ENCODE measurements around the gene SLC22A12.

The SLC22A12 gene

GRCh38 chr11:64632654-64633053, 41.6 kb downstream of the SLC22A12 start:
- H3K36me3 ChIP-seq (ENCODE audit: control insufficient read depth in 1 of 2, insufficient read depth in 2 of 2, low read depth in 1 of 2, low read length in 2 of 2), result peaks cover 0 to 4% of the 10 kb centered on the region in 2 experiments
- 87% methylated on average over 10 of the region's 10 CpGs for WGBS
- H2AFZ ChIP-seq (ENCODE audit: low read depth, low read length), result no peak overlapping the region
- H2BK12ac ChIP-seq (ENCODE audit: low read length in 2 of 2), result no peak overlapping the region
- H3K27me3 ChIP-seq (ENCODE audit: control insufficient read depth in 1 of 2, insufficient read depth in 1 of 2, low read length in 2 of 2), result peaks cover 40 to 90% of the 10 kb centered on the region in 2 experiments
- no peak overlapping the region for H3K27ac ChIP-seq (ENCODE audit: low read length, poor library complexity, severe bottlenecking)
- no peak overlapping the region for H3K4ac ChIP-seq (ENCODE audit: low read depth in 1 of 2, low read length in 2 of 2)
- H3K9me3 ChIP-seq (ENCODE audit: control insufficient read depth, low read length), result no peaks in the 10 kb centered on the region
- H2BK15ac ChIP-seq (ENCODE audit: low read depth, poor library complexity, severe bottlenecking), result no peak overlapping the region
- H3K9ac ChIP-seq (ENCODE audit: low read length), result no peak overlapping the region
- no peak overlapping the region for H3K4me2 ChIP-seq (ENCODE audit: low read length, poor library complexity, severe bottlenecking)
- no peak overlapping the region for H2BK5ac ChIP-seq (ENCODE audit: low read depth, low read length, poor library complexity, severe bottlenecking)
- no peak overlapping the region for H3K23ac ChIP-seq (ENCODE audit: low read length in 2 of 2)
- no peak for DNase-seq
- no peaks in the 10 kb centered on the region for H3K79me1 ChIP-seq (replicated peaks; ENCODE audit: low read length, poor library complexity, severe bottlenecking)
- H4K91ac ChIP-seq (ENCODE audit: low read length), result no peak overlapping the region
- H4K8ac ChIP-seq (ENCODE audit: low read length), result no peak overlapping the region
- no peak overlapping the region for H3K4me3 ChIP-seq (ENCODE audit: insufficient read depth in 1 of 2, low read depth in 1 of 2, low read length in 2 of 2)
- H3K4me1 ChIP-seq (ENCODE audit: control insufficient read depth, insufficient read depth, low read depth, low read length), result peaks cover under 1% of the 10 kb centered on the region
- no peak overlapping the region for H2BK120ac ChIP-seq (ENCODE audit: low read depth, low read length)
- no peak overlapping the region for H3K18ac ChIP-seq (ENCODE audit: low read depth in 1 of 2, low read length in 2 of 2)
- no peak overlapping the region for H3K14ac ChIP-seq (ENCODE audit: low read length in 2 of 2)
- H2AK5ac ChIP-seq (ENCODE audit: low read length, severe bottlenecking), result no peak overlapping the region

- Histone ChIP-seq H2BK15ac (ENCODE audit: low read depth, poor library complexity, severe bottlenecking) (no peak overlapping the region), H3K23ac (ENCODE audit: low read length in 2 of 2) (no peak overlapping the region), H3K4me2 (ENCODE audit: low read length, poor library complexity, severe bottlenecking) (no peak overlapping the region), H3K4me3 (ENCODE audit: insufficient read depth in 1 of 2, low read depth in 1 of 2, low read length in 2 of 2) (no peak overlapping the region), H3K27ac (ENCODE audit: low read length, poor library complexity, severe bottlenecking) (no peak overlapping the region), H2BK12ac (ENCODE audit: low read length in 2 of 2) (no peak overlapping the region), H4K91ac (ENCODE audit: low read length) (no peak overlapping the region), H2AFZ (ENCODE audit: low read depth, low read length) (no peak overlapping the region), H2BK120ac (ENCODE audit: low read depth, low read length) (no peak overlapping the region), H3K9me3 (ENCODE audit: control insufficient read depth, low read length) (no peaks in the 10 kb centered on the region), H2AK5ac (ENCODE audit: low read length, severe bottlenecking) (no peak overlapping the region), H2BK5ac (ENCODE audit: low read depth, low read length, poor library complexity, severe bottlenecking) (no peak overlapping the region), H3K9ac (ENCODE audit: low read length) (no peak overlapping the region), H3K79me1 (replicated peaks; ENCODE audit: low read length, poor library complexity, severe bottlenecking) (no peaks in the 10 kb centered on the region), H3K36me3 (ENCODE audit: control insufficient read depth in 1 of 2, insufficient read depth in 2 of 2, low read depth in 1 of 2, low read length in 2 of 2) (peaks cover 0 to 4% of the 10 kb centered on the region in 2 experiments), H4K8ac (ENCODE audit: low read length) (no peak overlapping the region), H3K4ac (ENCODE audit: low read depth in 1 of 2, low read length in 2 of 2) (no peak overlapping the region), H3K4me1 (ENCODE audit: control insufficient read depth, insufficient read depth, low read depth, low read length) (peaks cover 7% of the 10 kb centered on the region), H3K14ac (ENCODE audit: low read length in 2 of 2) (peak overlapping the region in 1 of 2 experiments; percentile 29), H3K18ac (ENCODE audit: low read depth in 1 of 2, low read length in 2 of 2) (no peak overlapping the region), H3K27me3 (ENCODE audit: control insufficient read depth in 1 of 2, insufficient read depth in 1 of 2, low read length in 2 of 2) (peaks cover 50 to 94% of the 10 kb centered on the region in 2 experiments)
- 71% methylated on average over 6 of the region's 7 CpGs for WGBS
- DNase-seq, result no peak
Observed at GRCh38 chr11:64633555-64634159, 42.6 kb downstream of the SLC22A12 start.

DNA sequence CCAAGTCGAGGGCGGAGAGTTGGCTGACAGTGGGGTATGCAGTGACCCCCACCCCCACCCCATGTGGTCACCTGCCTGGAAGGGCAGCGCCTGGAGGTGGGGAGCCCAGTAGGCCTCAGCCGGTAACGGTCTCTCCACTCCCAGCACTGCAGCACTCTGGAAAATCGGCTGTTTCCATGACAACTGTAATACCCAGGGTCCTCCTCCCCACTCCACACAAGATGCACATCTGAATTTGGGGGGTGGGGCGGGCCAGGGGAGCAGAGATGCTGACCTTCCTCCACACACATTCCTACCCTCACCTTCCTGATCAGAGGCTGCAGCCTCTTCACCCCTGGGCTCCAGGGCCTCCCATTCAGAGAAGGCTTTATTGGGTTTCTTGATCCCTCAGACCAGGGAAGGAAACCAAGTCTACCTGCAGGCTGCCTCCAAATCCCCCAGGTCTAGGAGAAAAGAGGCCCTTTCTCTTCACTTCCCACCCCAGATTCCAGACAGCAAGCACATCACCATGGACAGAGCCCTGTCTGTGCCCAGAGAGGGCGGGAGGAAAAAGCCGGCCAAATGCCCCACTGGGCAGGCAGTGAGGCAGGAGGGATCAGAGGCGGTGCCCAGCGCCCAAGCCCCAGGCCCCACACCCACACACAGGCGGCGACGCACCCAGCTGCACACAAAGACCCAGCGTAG, 46.5 kb downstream of the SLC22A12 start:
- H4K8ac ChIP-seq (ENCODE audit: low read length), result no peak overlapping the region
- DNase-seq, result no peak
- no peak overlapping the region for H2BK120ac ChIP-seq (ENCODE audit: low read depth, low read length)
- no peak overlapping the region for H3K4ac ChIP-seq (ENCODE audit: low read depth in 1 of 2, low read length in 2 of 2)
- no peak overlapping the region for H4K91ac ChIP-seq (ENCODE audit: low read length)
- no peak overlapping the region for H2BK5ac ChIP-seq (ENCODE audit: low read depth, low read length, poor library complexity, severe bottlenecking)
- no peak overlapping the region for H3K14ac ChIP-seq (ENCODE audit: low read length in 2 of 2)
- H2BK12ac ChIP-seq (ENCODE audit: low read length in 2 of 2), result no peak overlapping the region
- H3K18ac ChIP-seq (ENCODE audit: low read depth in 1 of 2, low read length in 2 of 2), result no peak overlapping the region
- H3K4me3 ChIP-seq (ENCODE audit: insufficient read depth in 1 of 2, low read depth in 1 of 2, low read length in 2 of 2), result no peak overlapping the region
- H3K36me3 ChIP-seq (ENCODE audit: control insufficient read depth in 1 of 2, insufficient read depth in 2 of 2, low read depth in 1 of 2, low read length in 2 of 2), result no peaks in the 10 kb centered on the region
- no peak overlapping the region for H3K9ac ChIP-seq (ENCODE audit: low read length)
- H3K4me1 ChIP-seq (ENCODE audit: control insufficient read depth, insufficient read depth, low read depth, low read length), result peaks cover 7% of the 10 kb centered on the region
- WGBS, result 22% methylated on average over 12 of the region's 15 CpGs
- H3K4me2 ChIP-seq (ENCODE audit: low read length, poor library complexity, severe bottlenecking), result peak overlapping the region; percentile 25
- H3K9me3 ChIP-seq (ENCODE audit: control insufficient read depth, low read length), result no peaks in the 10 kb centered on the region
- H3K27ac ChIP-seq (ENCODE audit: low read length, poor library complexity, severe bottlenecking), result no peak overlapping the region
- H2BK15ac ChIP-seq (ENCODE audit: low read depth, poor library complexity, severe bottlenecking), result no peak overlapping the region
- no peaks in the 10 kb centered on the region for H3K79me1 ChIP-seq (replicated peaks; ENCODE audit: low read length, poor library complexity, severe bottlenecking)
- H3K23ac ChIP-seq (ENCODE audit: low read length in 2 of 2), result no peak overlapping the region
- no peak overlapping the region for H2AFZ ChIP-seq (ENCODE audit: low read depth, low read length)
- peaks cover 73 to 94% of the 10 kb centered on the region in 2 experiments for H3K27me3 ChIP-seq (ENCODE audit: control insufficient read depth in 1 of 2, insufficient read depth in 1 of 2, low read length in 2 of 2)
- no peak overlapping the region for H2AK5ac ChIP-seq (ENCODE audit: low read length, severe bottlenecking)

DNA sequence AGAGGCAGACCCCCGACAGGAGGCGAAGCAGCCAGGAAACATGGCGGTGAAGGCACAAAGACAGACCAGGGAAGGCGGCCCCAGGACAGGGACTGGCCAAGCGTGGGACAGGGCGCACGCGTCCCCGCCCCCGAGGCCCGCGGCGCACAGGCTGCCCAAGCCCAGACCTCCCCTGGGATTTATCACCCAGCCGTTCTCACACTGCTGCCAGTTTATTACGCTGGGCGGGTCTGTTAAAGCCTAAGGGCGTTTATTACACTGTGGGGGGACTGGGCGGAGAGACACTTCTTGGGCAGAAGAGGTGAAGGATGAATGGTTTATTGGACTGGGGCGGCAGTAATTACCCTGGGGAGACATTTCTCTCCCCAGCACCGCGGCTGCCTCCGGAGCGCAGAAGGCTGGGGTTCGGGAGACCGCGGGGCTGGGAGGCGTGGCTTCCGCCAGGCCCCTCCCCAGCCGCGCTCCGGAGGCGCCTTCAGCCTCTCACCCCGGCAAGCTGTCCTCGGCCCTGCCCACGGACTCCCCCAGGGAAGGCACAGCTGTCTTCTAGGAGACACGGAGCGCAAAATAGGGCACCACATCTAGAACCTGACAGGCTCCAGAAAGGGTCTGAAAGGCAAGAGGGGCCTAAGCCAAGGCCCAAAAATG, 47.1 kb downstream of the SLC22A12 start:
- Histone ChIP-seq H2BK15ac (ENCODE audit: low read depth, poor library complexity, severe bottlenecking) (no peak overlapping the region), H3K18ac (ENCODE audit: low read depth in 1 of 2, low read length in 2 of 2) (no peak overlapping the region), H3K4me2 (ENCODE audit: low read length, poor library complexity, severe bottlenecking) (peak overlapping the region; percentile 25), H3K9me3 (ENCODE audit: control insufficient read depth, low read length) (no peaks in the 10 kb centered on the region), H2BK12ac (ENCODE audit: low read length in 2 of 2) (no peak overlapping the region), H3K9ac (ENCODE audit: low read length) (no peak overlapping the region), H2BK5ac (ENCODE audit: low read depth, low read length, poor library complexity, severe bottlenecking) (no peak overlapping the region), H4K91ac (ENCODE audit: low read length) (no peak overlapping the region), H3K79me1 (replicated peaks; ENCODE audit: low read length, poor library complexity, severe bottlenecking) (no peaks in the 10 kb centered on the region), H2AK5ac (ENCODE audit: low read length, severe bottlenecking) (no peak overlapping the region), H3K23ac (ENCODE audit: low read length in 2 of 2) (no peak overlapping the region), H2BK120ac (ENCODE audit: low read depth, low read length) (no peak overlapping the region), H3K14ac (ENCODE audit: low read length in 2 of 2) (no peak overlapping the region), H3K27me3 (ENCODE audit: control insufficient read depth in 1 of 2, insufficient read depth in 1 of 2, low read length in 2 of 2) (peaks cover 76 to 91% of the 10 kb centered on the region in 2 experiments), H3K4ac (ENCODE audit: low read depth in 1 of 2, low read length in 2 of 2) (no peak overlapping the region), H2AFZ (ENCODE audit: low read depth, low read length) (no peak overlapping the region), H3K4me1 (ENCODE audit: control insufficient read depth, insufficient read depth, low read depth, low read length) (peaks cover 7% of the 10 kb centered on the region), H4K8ac (ENCODE audit: low read length) (no peak overlapping the region), H3K36me3 (ENCODE audit: control insufficient read depth in 1 of 2, insufficient read depth in 2 of 2, low read depth in 1 of 2, low read length in 2 of 2) (no peaks in the 10 kb centered on the region), H3K27ac (ENCODE audit: low read length, poor library complexity, severe bottlenecking) (no peak overlapping the region), H3K4me3 (ENCODE audit: insufficient read depth in 1 of 2, low read depth in 1 of 2, low read length in 2 of 2) (no peak overlapping the region)
- WGBS, result 5% methylated on average over 35 of the region's 37 CpGs
- DNase-seq, result no peak
